Measurements from ENCODE around the gene WEE1. TPM values are rescaled to one million over a fixed set of nuclear protein-coding genes. Genes with fewer than 3 reads are reported as not detected.
A peak's percentile ranks its signal among the peaks of the same experiment; 100 is the strongest.

The WEE1 gene
- total RNA-seq, 1 donor: 32.2 TPM

DNA sequence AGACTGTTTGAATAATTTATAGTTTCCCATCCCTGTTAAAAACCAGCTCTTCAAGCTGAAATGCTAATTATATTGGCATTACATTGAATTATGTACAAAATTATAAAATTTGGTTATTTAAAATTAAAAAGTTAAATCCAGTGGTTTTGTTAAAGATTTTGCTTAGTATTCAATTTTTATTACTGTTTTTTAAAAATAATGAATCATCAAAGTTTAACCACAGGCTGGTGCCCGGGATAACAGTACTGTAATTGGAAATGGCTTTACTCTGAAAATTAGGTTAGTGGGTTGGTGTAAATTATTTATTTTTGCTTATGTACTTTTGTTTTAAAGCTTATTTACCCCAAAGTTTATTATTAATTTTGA is 45.4 kb upstream of the WEE1 start:
- no peaks in the 10 kb centered on the region for H3K79me2 ChIP-seq (ENCODE audit: insufficient read depth, low read length)
- H3K27me3 ChIP-seq (ENCODE audit: insufficient read depth, low read length): no peaks in the 10 kb centered on the region
- peak overlapping the region; percentile 52 for H3K4me2 ChIP-seq (ENCODE audit: insufficient read depth, low read length)
- peaks cover 5% of the 10 kb centered on the region for H3K36me3 ChIP-seq (ENCODE audit: insufficient read depth, low read length)
- peak overlapping the region; percentile 77 for H3K27ac ChIP-seq (ENCODE audit: low read depth, low read length)
- H2AFZ ChIP-seq (ENCODE audit: low read length): no peak overlapping the region
- H3K4me1 ChIP-seq (ENCODE audit: insufficient read depth, low read length): peaks cover 38% of the 10 kb centered on the region
- TF ChIP-seq, protein P1, sequence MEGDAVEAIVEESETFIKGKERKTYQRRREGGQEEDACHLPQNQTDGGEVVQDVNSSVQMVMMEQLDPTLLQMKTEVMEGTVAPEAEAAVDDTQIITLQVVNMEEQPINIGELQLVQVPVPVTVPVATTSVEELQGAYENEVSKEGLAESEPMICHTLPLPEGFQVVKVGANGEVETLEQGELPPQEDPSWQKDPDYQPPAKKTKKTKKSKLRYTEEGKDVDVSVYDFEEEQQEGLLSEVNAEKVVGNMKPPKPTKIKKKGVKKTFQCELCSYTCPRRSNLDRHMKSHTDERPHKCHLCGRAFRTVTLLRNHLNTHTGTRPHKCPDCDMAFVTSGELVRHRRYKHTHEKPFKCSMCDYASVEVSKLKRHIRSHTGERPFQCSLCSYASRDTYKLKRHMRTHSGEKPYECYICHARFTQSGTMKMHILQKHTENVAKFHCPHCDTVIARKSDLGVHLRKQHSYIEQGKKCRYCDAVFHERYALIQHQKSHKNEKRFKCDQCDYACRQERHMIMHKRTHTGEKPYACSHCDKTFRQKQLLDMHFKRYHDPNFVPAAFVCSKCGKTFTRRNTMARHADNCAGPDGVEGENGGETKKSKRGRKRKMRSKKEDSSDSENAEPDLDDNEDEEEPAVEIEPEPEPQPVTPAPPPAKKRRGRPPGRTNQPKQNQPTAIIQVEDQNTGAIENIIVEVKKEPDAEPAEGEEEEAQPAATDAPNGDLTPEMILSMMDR (IDR thresholded peaks at IDR 0.05; ENCODE audit: extremely low read depth, low read depth, low read length): no peak
- H3K4me3 ChIP-seq (ENCODE audit: insufficient read depth, low read length): peak overlapping the region; percentile 30
- no peaks in the 10 kb centered on the region for H4K20me1 ChIP-seq (ENCODE audit: insufficient read depth, low read length)
- H3K9me3 ChIP-seq (ENCODE audit: low read depth, low read length): no peaks in the 10 kb centered on the region
- peak; percentile 38 for DNase-seq (ENCODE audit: insufficient read length, low spot score, missing footprints)

DNA sequence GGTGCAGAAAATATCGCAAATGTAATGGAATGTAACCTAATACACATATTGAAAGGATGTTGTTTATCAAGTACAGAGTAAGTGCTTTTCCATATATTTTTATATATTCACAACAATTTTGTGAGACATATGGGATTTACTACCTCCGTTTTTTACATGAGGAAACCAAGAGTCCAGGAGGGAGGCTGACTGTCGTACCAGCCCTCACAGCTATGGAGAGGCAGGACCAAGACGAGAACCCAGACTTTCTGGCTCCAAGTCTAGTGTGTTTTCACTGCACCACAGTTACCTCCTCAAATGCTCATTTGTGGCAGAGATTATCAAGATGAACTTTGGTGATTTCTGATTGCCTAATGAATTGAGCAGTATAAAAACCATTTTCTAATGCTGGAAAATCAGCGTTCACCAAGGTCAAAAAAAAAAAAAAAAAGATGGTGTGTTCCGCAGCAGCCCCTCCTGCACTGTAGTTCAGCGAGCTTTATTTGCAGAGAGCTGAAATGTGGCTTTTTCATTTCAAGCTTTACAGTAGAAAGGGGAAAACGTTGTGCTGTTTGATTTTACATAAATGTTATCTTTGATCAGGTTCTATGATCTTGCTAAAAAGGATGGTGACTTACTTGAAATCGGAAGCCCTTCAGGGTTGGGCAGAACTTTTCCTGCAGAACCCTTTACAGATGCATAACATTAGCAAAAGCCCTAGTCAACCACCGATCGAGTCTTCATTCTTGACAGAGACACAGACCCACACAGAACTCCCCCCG is 44.7 kb upstream of the WEE1 start:
- H4K20me1 ChIP-seq (ENCODE audit: insufficient read depth, low read length): no peaks in the 10 kb centered on the region
- H3K4me3 ChIP-seq (ENCODE audit: insufficient read depth, low read length): no peak overlapping the region
- TF ChIP-seq, protein P1 (IDR thresholded peaks at IDR 0.05; ENCODE audit: extremely low read depth, low read depth, low read length): no peak
- no peak overlapping the region for H2AFZ ChIP-seq (ENCODE audit: low read length)
- H3K79me2 ChIP-seq (ENCODE audit: insufficient read depth, low read length): no peaks in the 10 kb centered on the region
- H3K4me2 ChIP-seq (ENCODE audit: insufficient read depth, low read length): no peak overlapping the region
- H3K27me3 ChIP-seq (ENCODE audit: insufficient read depth, low read length): no peaks in the 10 kb centered on the region
- H3K9me3 ChIP-seq (ENCODE audit: low read depth, low read length): no peaks in the 10 kb centered on the region
- peaks cover 38% of the 10 kb centered on the region for H3K4me1 ChIP-seq (ENCODE audit: insufficient read depth, low read length)
- peaks cover 5% of the 10 kb centered on the region for H3K36me3 ChIP-seq (ENCODE audit: insufficient read depth, low read length)
- H3K27ac ChIP-seq (ENCODE audit: low read depth, low read length): no peak overlapping the region
- DNase-seq (ENCODE audit: insufficient read length, low spot score, missing footprints): peak; percentile 52

DNA sequence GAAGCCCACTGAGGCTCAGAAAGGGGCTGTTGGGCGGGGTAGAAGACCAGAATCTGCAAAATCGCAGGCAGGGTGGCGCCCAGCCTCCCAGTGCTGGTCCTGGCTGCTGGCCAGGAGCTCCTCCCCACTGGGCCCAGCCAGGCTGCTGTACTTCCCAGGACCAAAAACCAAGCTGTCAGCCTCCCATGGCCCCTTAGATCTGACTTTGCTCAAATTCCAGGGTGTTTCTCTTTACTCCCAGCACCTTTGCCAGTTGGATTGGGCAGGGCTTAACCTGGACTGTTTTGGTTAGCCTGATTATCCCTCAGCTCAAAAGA is 44.2 kb upstream of the WEE1 start:
- Histone ChIP-seq H3K36me3 (ENCODE audit: insufficient read depth, low read length) (peaks cover 5% of the 10 kb centered on the region), H4K20me1 (ENCODE audit: insufficient read depth, low read length) (no peaks in the 10 kb centered on the region), H3K27me3 (ENCODE audit: insufficient read depth, low read length) (no peaks in the 10 kb centered on the region), H3K4me3 (ENCODE audit: insufficient read depth, low read length) (no peak overlapping the region), H3K4me1 (ENCODE audit: insufficient read depth, low read length) (peaks cover 34% of the 10 kb centered on the region), H3K4me2 (ENCODE audit: insufficient read depth, low read length) (no peak overlapping the region), H3K79me2 (ENCODE audit: insufficient read depth, low read length) (no peaks in the 10 kb centered on the region), H2AFZ (ENCODE audit: low read length) (no peak overlapping the region), H3K9me3 (ENCODE audit: low read depth, low read length) (no peaks in the 10 kb centered on the region), H3K27ac (ENCODE audit: low read depth, low read length) (no peak overlapping the region)
- DNase-seq (ENCODE audit: insufficient read length, low spot score, missing footprints): peak; percentile 63
- TF ChIP-seq, protein P1 (IDR thresholded peaks at IDR 0.05; ENCODE audit: extremely low read depth, low read depth, low read length): no peak

DNA sequence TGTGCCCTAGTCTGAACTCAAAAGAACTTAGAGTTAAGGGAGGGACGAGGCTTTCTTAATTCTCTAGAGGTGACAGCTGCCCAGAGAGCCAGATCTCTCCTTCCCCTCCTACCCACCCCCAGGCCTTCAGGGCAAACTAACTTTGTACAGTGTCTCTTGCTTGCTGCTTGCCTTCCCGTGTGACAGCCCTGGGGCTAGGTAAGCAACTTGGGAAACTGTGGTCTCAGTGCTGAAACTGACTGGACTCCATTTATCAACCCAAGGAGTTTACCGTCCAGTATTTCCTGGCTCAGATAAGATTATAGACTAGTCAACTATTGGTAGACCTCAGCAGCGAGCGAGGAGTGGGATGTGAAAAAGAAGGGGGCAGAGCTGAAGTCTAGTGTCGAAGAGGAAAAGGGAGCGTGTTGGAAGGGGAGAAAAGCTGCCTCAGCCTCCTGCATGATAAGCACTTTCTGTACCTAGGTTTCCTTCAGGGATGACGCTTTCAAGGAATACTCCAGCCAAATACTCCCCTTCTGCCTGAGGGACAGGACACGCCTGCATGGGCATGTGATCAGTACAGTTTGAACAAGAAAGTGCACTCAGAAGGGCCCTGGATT is 43.3 kb upstream of the WEE1 start:
- no peaks in the 10 kb centered on the region for H3K79me2 ChIP-seq (ENCODE audit: insufficient read depth, low read length)
- H2AFZ ChIP-seq (ENCODE audit: low read length): no peak overlapping the region
- H3K4me3 ChIP-seq (ENCODE audit: insufficient read depth, low read length): no peak overlapping the region
- H3K4me2 ChIP-seq (ENCODE audit: insufficient read depth, low read length): no peak overlapping the region
- H4K20me1 ChIP-seq (ENCODE audit: insufficient read depth, low read length): no peaks in the 10 kb centered on the region
- H3K27ac ChIP-seq (ENCODE audit: low read depth, low read length): no peak overlapping the region
- peaks cover 5% of the 10 kb centered on the region for H3K36me3 ChIP-seq (ENCODE audit: insufficient read depth, low read length)
- TF ChIP-seq, protein P1 (IDR thresholded peaks at IDR 0.05; ENCODE audit: extremely low read depth, low read depth, low read length): no peak
- H3K27me3 ChIP-seq (ENCODE audit: insufficient read depth, low read length): no peaks in the 10 kb centered on the region
- DNase-seq (ENCODE audit: insufficient read length, low spot score, missing footprints): peak; percentile 8
- peaks cover 34% of the 10 kb centered on the region for H3K4me1 ChIP-seq (ENCODE audit: insufficient read depth, low read length)
- H3K9me3 ChIP-seq (ENCODE audit: low read depth, low read length): no peaks in the 10 kb centered on the region

All from osteoblast (primary cell).